Measurements from ENCODE around the gene IL1A. TPM values are rescaled to one million over a fixed set of nuclear protein-coding genes. Genes with fewer than 3 reads are reported as not detected.

The IL1A gene
- total RNA-seq, 1 donor from 2014 or later: not detected

DNA sequence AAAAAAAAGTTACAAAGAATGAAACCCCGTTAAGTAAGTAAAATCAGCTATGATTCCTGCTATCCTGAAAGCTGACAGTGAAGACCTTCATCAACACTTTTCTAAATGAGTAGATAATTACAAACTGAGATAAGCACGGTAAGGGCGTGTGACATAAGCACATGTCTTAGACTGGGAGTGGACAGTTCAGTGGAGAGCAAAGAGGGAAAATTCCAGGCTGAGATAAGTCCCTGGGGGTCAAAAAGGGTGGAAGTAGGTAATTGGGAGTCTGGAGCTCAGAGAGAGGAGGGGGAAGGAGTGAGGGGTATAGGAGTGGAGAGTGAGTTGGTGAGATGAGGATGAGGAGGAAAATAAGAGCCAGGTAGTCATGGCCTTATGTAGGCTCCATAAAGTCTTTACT, 4.4 kb upstream of the IL1A start:
- DNase-seq: no peak
- no peaks in the 10 kb centered on the region for H3K9me3 Mint-ChIP-seq (ENCODE audit: unreplicated experiment)
- peaks cover 2% of the 10 kb centered on the region for H3K27me3 Mint-ChIP-seq (ENCODE audit: unreplicated experiment)
- TF ChIP-seq, protein P1, sequence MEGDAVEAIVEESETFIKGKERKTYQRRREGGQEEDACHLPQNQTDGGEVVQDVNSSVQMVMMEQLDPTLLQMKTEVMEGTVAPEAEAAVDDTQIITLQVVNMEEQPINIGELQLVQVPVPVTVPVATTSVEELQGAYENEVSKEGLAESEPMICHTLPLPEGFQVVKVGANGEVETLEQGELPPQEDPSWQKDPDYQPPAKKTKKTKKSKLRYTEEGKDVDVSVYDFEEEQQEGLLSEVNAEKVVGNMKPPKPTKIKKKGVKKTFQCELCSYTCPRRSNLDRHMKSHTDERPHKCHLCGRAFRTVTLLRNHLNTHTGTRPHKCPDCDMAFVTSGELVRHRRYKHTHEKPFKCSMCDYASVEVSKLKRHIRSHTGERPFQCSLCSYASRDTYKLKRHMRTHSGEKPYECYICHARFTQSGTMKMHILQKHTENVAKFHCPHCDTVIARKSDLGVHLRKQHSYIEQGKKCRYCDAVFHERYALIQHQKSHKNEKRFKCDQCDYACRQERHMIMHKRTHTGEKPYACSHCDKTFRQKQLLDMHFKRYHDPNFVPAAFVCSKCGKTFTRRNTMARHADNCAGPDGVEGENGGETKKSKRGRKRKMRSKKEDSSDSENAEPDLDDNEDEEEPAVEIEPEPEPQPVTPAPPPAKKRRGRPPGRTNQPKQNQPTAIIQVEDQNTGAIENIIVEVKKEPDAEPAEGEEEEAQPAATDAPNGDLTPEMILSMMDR (IDR thresholded peaks at IDR 0.05; ENCODE audit: partially characterized antibody, unreplicated experiment): no peak
- H3K4me1 Mint-ChIP-seq (ENCODE audit: low read depth, unreplicated experiment): no peaks in the 10 kb centered on the region
- no peaks in the 10 kb centered on the region for H3K36me3 Mint-ChIP-seq (ENCODE audit: unreplicated experiment)
- H3K4me3 Mint-ChIP-seq (ENCODE audit: unreplicated experiment): no peak overlapping the region
- H3K27ac Mint-ChIP-seq (ENCODE audit: unreplicated experiment): no peak overlapping the region

DNA sequence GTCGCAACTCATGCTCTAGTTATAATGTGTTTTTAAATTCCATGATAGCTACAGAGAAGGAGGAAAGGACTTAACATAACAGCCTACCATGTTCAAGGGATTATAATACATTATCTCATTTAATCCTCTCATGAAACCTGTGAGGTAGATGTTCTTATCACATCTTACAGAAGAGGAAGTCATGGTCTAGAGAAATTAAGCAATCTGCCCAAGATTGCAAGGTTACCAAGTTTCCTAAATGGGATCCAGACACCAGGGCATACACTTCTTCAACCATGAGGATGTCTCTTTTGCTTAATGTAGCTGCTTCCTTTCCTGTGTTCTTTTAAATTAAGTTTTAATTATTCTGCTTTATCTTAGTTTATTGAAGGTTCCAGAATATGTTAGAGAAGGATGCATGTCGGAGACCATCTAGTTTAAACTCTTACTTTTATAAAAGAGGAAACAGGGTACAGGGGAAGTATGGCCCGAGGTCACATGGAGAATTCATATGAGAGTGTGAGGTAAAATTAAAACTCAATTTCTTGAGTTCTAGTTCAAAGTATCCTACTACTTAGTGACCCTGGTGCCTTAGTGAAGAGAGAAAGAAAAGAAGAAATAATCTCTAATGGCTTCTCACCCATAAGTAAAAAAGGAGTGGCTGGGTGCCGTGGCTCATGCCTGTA, 3.6 kb upstream of the IL1A start:
- H3K4me1 Mint-ChIP-seq (ENCODE audit: low read depth, unreplicated experiment): no peaks in the 10 kb centered on the region
- TF ChIP-seq, protein P1 (IDR thresholded peaks at IDR 0.05; ENCODE audit: partially characterized antibody, unreplicated experiment): no peak
- no peak overlapping the region for H3K4me3 Mint-ChIP-seq (ENCODE audit: unreplicated experiment)
- peaks cover 2% of the 10 kb centered on the region for H3K27me3 Mint-ChIP-seq (ENCODE audit: unreplicated experiment)
- no peak overlapping the region for H3K27ac Mint-ChIP-seq (ENCODE audit: unreplicated experiment)
- H3K36me3 Mint-ChIP-seq (ENCODE audit: unreplicated experiment): no peaks in the 10 kb centered on the region
- DNase-seq: no peak
- no peaks in the 10 kb centered on the region for H3K9me3 Mint-ChIP-seq (ENCODE audit: unreplicated experiment)

DNA sequence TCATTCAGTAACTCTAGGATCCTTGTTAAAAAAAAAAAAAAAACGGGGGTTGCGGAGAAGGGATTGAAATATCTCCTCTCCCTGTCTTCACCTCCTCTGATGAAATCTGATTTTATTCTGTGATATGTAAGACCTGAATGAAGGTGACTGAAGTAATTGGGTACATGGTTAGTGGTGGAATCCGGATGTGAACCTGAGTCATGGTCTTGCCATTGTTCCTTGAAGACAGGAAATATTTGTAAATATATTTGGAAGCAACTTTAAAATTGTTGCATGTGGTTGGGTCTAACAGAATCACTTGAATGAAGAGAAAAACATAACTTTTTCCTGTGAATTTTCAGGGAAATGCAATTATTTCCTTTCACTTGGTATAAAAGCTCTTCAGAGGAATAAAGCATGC, 3.0 kb upstream of the IL1A start:
- no peaks in the 10 kb centered on the region for H3K4me1 Mint-ChIP-seq (ENCODE audit: low read depth, unreplicated experiment)
- peaks cover 2% of the 10 kb centered on the region for H3K27me3 Mint-ChIP-seq (ENCODE audit: unreplicated experiment)
- no peak for DNase-seq
- no peak overlapping the region for H3K27ac Mint-ChIP-seq (ENCODE audit: unreplicated experiment)
- H3K4me3 Mint-ChIP-seq (ENCODE audit: unreplicated experiment): no peak overlapping the region
- no peaks in the 10 kb centered on the region for H3K9me3 Mint-ChIP-seq (ENCODE audit: unreplicated experiment)
- TF ChIP-seq, protein P1 (IDR thresholded peaks at IDR 0.05; ENCODE audit: partially characterized antibody, unreplicated experiment): no peak
- no peaks in the 10 kb centered on the region for H3K36me3 Mint-ChIP-seq (ENCODE audit: unreplicated experiment)

DNA sequence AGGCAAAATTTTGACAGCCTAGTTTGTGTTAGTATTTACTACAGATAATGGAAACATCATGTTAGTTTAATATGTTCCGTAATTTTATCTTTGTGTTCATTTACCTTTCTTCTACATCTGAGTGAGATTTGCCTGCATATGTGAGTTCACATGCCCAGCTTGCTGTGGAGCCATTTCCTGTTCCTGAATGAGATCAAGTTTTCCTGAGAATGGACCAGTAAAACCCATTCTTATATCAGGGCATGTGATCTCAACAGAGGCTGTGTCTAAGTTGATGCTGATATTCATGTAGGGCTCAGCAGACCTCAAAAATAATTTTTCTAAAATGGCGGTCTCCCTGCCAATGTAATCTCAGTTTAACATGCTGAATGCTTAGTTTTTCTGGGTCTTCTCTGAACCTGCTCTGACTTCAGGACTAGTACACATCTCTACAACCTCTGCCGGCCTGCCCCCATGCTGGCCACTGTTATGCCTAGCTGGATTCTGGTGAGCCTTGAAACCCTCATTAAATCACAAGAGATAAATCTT, 1.0 kb downstream of the IL1A start:
- no peaks in the 10 kb centered on the region for H3K4me1 Mint-ChIP-seq (ENCODE audit: low read depth, unreplicated experiment)
- no peak overlapping the region for H3K27ac Mint-ChIP-seq (ENCODE audit: unreplicated experiment)
- no peaks in the 10 kb centered on the region for H3K27me3 Mint-ChIP-seq (ENCODE audit: unreplicated experiment)
- no peaks in the 10 kb centered on the region for H3K9me3 Mint-ChIP-seq (ENCODE audit: unreplicated experiment)
- TF ChIP-seq, protein P1 (IDR thresholded peaks at IDR 0.05; ENCODE audit: partially characterized antibody, unreplicated experiment): no peak
- H3K4me3 Mint-ChIP-seq (ENCODE audit: unreplicated experiment): no peak overlapping the region
- DNase-seq: no peak
- no peaks in the 10 kb centered on the region for H3K36me3 Mint-ChIP-seq (ENCODE audit: unreplicated experiment)

DNA sequence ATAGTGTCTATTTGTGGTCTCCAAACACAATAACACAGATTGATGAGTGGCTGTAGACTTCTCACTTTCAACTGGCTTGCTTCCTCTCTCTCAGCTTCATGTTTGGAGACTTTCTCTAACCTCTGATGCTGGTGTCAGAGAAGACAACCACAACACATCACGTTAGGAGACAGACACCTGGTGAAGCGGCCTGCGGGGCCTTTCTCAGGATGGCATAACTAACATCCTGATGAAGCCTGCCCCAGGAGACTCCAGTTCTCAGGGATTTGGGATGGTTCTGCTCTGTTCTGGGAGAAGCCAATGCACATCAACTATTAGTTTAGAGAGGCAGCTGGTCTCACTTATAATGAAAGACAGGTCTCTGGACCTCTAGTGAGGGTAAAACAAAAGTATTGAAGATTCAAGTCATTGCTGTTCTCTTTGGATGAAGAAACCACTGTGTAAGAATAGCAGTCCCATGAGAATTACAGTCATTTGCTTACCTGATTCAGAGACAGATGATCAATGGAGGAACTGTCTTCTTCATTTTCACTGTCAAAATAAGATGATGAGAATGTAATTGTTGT, 2.0 kb downstream of the IL1A start:
- Mint-ChIP-seq H3K27ac (ENCODE audit: unreplicated experiment) (no peak overlapping the region), H3K36me3 (ENCODE audit: unreplicated experiment) (no peaks in the 10 kb centered on the region), H3K27me3 (ENCODE audit: unreplicated experiment) (no peaks in the 10 kb centered on the region), H3K4me3 (ENCODE audit: unreplicated experiment) (no peak overlapping the region), H3K4me1 (ENCODE audit: low read depth, unreplicated experiment) (no peaks in the 10 kb centered on the region), H3K9me3 (ENCODE audit: unreplicated experiment) (no peaks in the 10 kb centered on the region)
- TF ChIP-seq, protein P1 (IDR thresholded peaks at IDR 0.05; ENCODE audit: partially characterized antibody, unreplicated experiment): no peak
- DNase-seq: no peak
